Endothelial cell of umbilical vein (primary cell): Measurements from ENCODE around the gene CES4A.

Source experiments
- CTCF ChIP-seq, 2 donors: IDR thresholded peaks; 1 replicate in 1 of 2; 2 replicates in 1 of 2; pipeline ENCODE4 v1.5.1; 2011; ENCODE audit warnings: low read length in 2 of 2, mild to moderate bottlenecking in 2 of 2, moderate library complexity in 2 of 2, control low read depth in 1 of 2, inconsistent platforms in 1 of 2, low read depth in 1 of 2; ENCODE audit not compliant: insufficient read depth in 1 of 2; ENCODE audit errors: extremely low read depth in 1 of 2
- EZH2 ChIP-seq: IDR thresholded peaks from 2 replicates; pipeline ENCODE4 v1.6.1; 2012; ENCODE audit warnings: borderline replicate concordance, low read depth, mild to moderate bottlenecking, moderate library complexity, low read length, inconsistent platforms; ENCODE audit not compliant: severe bottlenecking
- FOS ChIP-seq: IDR thresholded peaks from 2 replicates; pipeline ENCODE4 v1.6.1; 2011; ENCODE audit warnings: mild to moderate bottlenecking, low read length, moderate library complexity, borderline replicate concordance; ENCODE audit not compliant: insufficient read depth
- JUN ChIP-seq: IDR thresholded peaks from 2 replicates; pipeline ENCODE4 v1.6.1; 2011; ENCODE audit warnings: borderline replicate concordance, low read depth; ENCODE audit not compliant: insufficient read length, insufficient read depth
- MAX ChIP-seq: IDR thresholded peaks from 2 replicates; pipeline ENCODE4 v1.6.1; 2011; ENCODE audit not compliant: insufficient read depth, insufficient read length
- MYC ChIP-seq: IDR thresholded peaks from one replicate; pipeline ENCODE4 v1.6.1; 2011; ENCODE audit warnings: mild to moderate bottlenecking, low read depth, low read length
- POLR2A ChIP-seq: IDR thresholded peaks from 2 replicates; pipeline ENCODE4 v1.6.1; 2012; ENCODE audit warnings: low read depth, mild to moderate bottlenecking, control low read depth, low read length
- POLR2AphosphoS5 ChIP-seq: IDR thresholded peaks from 2 replicates; pipeline ENCODE4 v1.6.1; 2012; ENCODE audit warnings: low read depth, mild to moderate bottlenecking, control low read depth, low read length, moderate library complexity; ENCODE audit not compliant: insufficient read depth

GRCh38 chr16:67015313-67015731 lies 26.9 kb downstream of the CES4A start:
- TF ChIP-seq POLR2AphosphoS5 = no peak
- no peak for TF ChIP-seq POLR2A
- TF ChIP-seq EZH2 = no peak
- no peak for TF ChIP-seq MYC
- no peak for TF ChIP-seq CTCF (IDR thresholded peaks at IDR 0.05; ENCODE audit: extremely low read depth in 1 of 2, insufficient read depth in 1 of 2, low read depth in 1 of 2, low read length in 2 of 2)
- TF ChIP-seq JUN = no peak
- no peak for TF ChIP-seq FOS
- TF ChIP-seq MAX = no peak
